HG03196 (cell line): ENCODE results near the gene ARHGEF16.

Source experiments
- ATAC-seq: cut with Tn5 transposase; IDR thresholded peaks from one replicate; pipeline ENCODE4 v1.9.1; 2021; ENCODE audit not compliant: unreplicated experiment

ARHGEF16 gene

GRCh38 chr1:3480369-3480719 is 25.9 kb downstream of the ARHGEF16 start:
- ATAC-seq, result no peak

GRCh38 chr1:3481046-3481445 is 26.6 kb downstream of the ARHGEF16 start:
- ATAC-seq, result no peak

- no peak for ATAC-seq
Measured at GRCh38 chr1:3481836-3482375, 27.4 kb downstream of the ARHGEF16 start.

- ATAC-seq, result no peak
Measured at GRCh38 chr1:3482378-3482849, 27.9 kb downstream of the ARHGEF16 start.

GRCh38 chr1:3483380-3483779 is 28.9 kb downstream of the ARHGEF16 start:
- ATAC-seq, result no peak

GRCh38 chr1:3483801-3484444 is 29.5 kb downstream of the ARHGEF16 start:
- no peak for ATAC-seq

GRCh38 chr1:3485016-3485415 is 30.6 kb downstream of the ARHGEF16 start:
- no peak for ATAC-seq

GRCh38 chr1:3488432-3488831 is 34.0 kb downstream of the ARHGEF16 start:
- no peak for ATAC-seq

- ATAC-seq, result no peak
Measured at GRCh38 chr1:3490046-3490745, 35.7 kb downstream of the ARHGEF16 start.

GRCh38 chr1:3491291-3492246 is 37.1 kb downstream of the ARHGEF16 start:
- ATAC-seq, result peak; percentile 53

GRCh38 chr1:3492545-3493246 is 38.2 kb downstream of the ARHGEF16 start:
- ATAC-seq, result no peak

GRCh38 chr1:3494321-3495308 is 40.1 kb downstream of the ARHGEF16 start:
- ATAC-seq, result no peak

- no peak for ATAC-seq
Measured at GRCh38 chr1:3495776-3496745, 41.6 kb downstream of the ARHGEF16 start.

GRCh38 chr1:3496916-3497315 is 42.5 kb downstream of the ARHGEF16 start:
- no peak for ATAC-seq

- no peak for ATAC-seq
Measured at GRCh38 chr1:3497521-3497920, 43.1 kb downstream of the ARHGEF16 start.

- ATAC-seq, result no peak
Measured at GRCh38 chr1:3498246-3498930, 43.9 kb downstream of the ARHGEF16 start.

- ATAC-seq, result no peak
Measured at GRCh38 chr1:3498986-3499385, 44.5 kb downstream of the ARHGEF16 start.

GRCh38 chr1:3499611-3500010 is 45.1 kb downstream of the ARHGEF16 start:
- no peak for ATAC-seq
